HL-60 (cell line): ENCODE data around the gene ATP13A5.

Source experiments
- DNase-seq, 2 experiments: peaks; one replicate each; pipeline ENCODE4 v3.0.0-alpha.2; 2010 to 2020; ENCODE audit warnings: low read depth in 1 of 2, low spot score in 1 of 2
- H3K27ac ChIP-seq: fragments of 250-450 bp; sonication (Bioruptor Pico); replicated peaks from 2 replicates; pipeline ENCODE4 v1.5.1; 2020; ENCODE audit warnings: mild to moderate bottlenecking, moderate library complexity
- H3K27me3 ChIP-seq: fragments of 250-450 bp; sonication (Bioruptor Pico); 2 replicates; pipeline ENCODE4 v1.5.1; 2021; ENCODE audit warnings: mild to moderate bottlenecking, moderate library complexity; ENCODE audit not compliant: insufficient read depth, poor library complexity, severe bottlenecking
- H3K4me3 ChIP-seq: replicated peaks from 2 replicates; pipeline ENCODE4 v1.5.1; 2011; ENCODE audit warnings: mild to moderate bottlenecking, control low read depth, low read length; ENCODE audit not compliant: insufficient read depth
- GABPA ChIP-seq: IDR thresholded peaks from 2 replicates; pipeline ENCODE4 v1.6.1; 2012; ENCODE audit warnings: low read depth
- POLR2AphosphoS5 ChIP-seq: IDR thresholded peaks from 2 replicates; pipeline ENCODE4 v1.6.1; 2012; ENCODE audit warnings: low read depth
- REST ChIP-seq: IDR thresholded peaks from 2 replicates; pipeline ENCODE4 v1.6.1; 2012; ENCODE audit warnings: low read depth; ENCODE audit not compliant: insufficient replicate concordance
- SPI1 ChIP-seq: IDR thresholded peaks from 2 replicates; pipeline ENCODE4 v1.6.1; 2012; ENCODE audit warnings: low read depth, mild to moderate bottlenecking, borderline replicate concordance
- TF ChIP-seq, protein P1 (sequence below): IDR thresholded peaks from one replicate; pipeline ENCODE4 v1.5.1; 2011; ENCODE audit warnings: low read length, control low read depth, inconsistent platforms; ENCODE audit not compliant: insufficient read depth

Gene ATP13A5

GRCh38 chr3:193347521-193348501, 30.7 kb downstream of the ATP13A5 start:
- H3K27ac ChIP-seq: no peak overlapping the region
- H3K27me3 ChIP-seq: no peaks in the 10 kb centered on the region
- no peak for DNase-seq
- H3K4me3 ChIP-seq: no peak overlapping the region
- no peak for TF ChIP-seq REST
- TF ChIP-seq POLR2AphosphoS5: no peak
- no peak for TF ChIP-seq GABPA
- TF ChIP-seq, protein P1, sequence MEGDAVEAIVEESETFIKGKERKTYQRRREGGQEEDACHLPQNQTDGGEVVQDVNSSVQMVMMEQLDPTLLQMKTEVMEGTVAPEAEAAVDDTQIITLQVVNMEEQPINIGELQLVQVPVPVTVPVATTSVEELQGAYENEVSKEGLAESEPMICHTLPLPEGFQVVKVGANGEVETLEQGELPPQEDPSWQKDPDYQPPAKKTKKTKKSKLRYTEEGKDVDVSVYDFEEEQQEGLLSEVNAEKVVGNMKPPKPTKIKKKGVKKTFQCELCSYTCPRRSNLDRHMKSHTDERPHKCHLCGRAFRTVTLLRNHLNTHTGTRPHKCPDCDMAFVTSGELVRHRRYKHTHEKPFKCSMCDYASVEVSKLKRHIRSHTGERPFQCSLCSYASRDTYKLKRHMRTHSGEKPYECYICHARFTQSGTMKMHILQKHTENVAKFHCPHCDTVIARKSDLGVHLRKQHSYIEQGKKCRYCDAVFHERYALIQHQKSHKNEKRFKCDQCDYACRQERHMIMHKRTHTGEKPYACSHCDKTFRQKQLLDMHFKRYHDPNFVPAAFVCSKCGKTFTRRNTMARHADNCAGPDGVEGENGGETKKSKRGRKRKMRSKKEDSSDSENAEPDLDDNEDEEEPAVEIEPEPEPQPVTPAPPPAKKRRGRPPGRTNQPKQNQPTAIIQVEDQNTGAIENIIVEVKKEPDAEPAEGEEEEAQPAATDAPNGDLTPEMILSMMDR: no peak
- TF ChIP-seq SPI1: no peak

GRCh38 chr3:193346259-193346658, 32.3 kb downstream of the ATP13A5 start:
- no peaks in the 10 kb centered on the region for H3K27me3 ChIP-seq
- no peak for DNase-seq
- no peak overlapping the region for H3K4me3 ChIP-seq
- TF ChIP-seq, protein P1: no peak
- TF ChIP-seq REST (no peak), GABPA (no peak), POLR2AphosphoS5 (no peak), SPI1 (no peak)
- H3K27ac ChIP-seq: no peak overlapping the region

DNA sequence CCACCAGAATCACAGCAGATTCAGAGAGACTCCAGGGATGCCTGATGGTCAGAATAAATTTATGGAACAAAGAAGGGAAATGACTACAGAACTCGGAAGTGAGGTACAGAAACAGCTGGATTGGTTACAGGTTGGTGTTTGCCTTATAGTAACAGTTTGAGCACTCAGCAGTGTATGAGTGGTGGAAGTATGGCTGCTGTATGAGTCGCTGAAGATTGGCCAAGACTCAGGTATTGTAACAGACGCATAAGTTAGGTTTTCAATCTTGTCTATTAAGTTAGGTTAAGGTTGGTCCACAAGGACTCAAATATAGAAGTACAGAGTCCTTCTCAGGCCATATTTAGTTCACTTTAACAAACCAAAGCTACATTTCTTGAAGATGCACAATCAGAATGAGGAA, 33.1 kb downstream of the ATP13A5 start:
- no peak for DNase-seq
- TF ChIP-seq POLR2AphosphoS5 (no peak), REST (no peak), GABPA (no peak), SPI1 (no peak)
- TF ChIP-seq, protein P1: no peak
- no peaks in the 10 kb centered on the region for H3K27me3 ChIP-seq
- H3K27ac ChIP-seq: no peak overlapping the region
- H3K4me3 ChIP-seq: no peak overlapping the region
